Activated CD4-positive, CD25-positive, alpha-beta regulatory T cell treated with anti-CD3 and anti-CD28 coated beads, Interleukin-2, amount 50 U/mL, for 24 hours (primary cell): ENCODE results near the gene ZNF124.

Experiments used
- ATAC-seq, 2 donors: fragments of 150-1000 bp; cut with Tn5 transposase; one replicate each; pipeline ENCODE4 v1.10.0; 2021; ENCODE audit warnings: mild to moderate bottlenecking in 1 of 2, moderate library complexity in 1 of 2

The ZNF124 gene

GRCh38 chr1:247111700-247112478, 59.9 kb downstream of the ZNF124 start:
- peak; percentile 19 to 41 for ATAC-seq

GRCh38 chr1:247111259-247111699, 60.5 kb downstream of the ZNF124 start:
- peak; percentile 7 to 23 for ATAC-seq

GRCh38 chr1:247110627-247111258, 61.1 kb downstream of the ZNF124 start:
- peak; percentile 36 to 53 for ATAC-seq

GRCh38 chr1:247107694-247108093, 64.1 kb downstream of the ZNF124 start:
- ATAC-seq, result no peak

- no peak for ATAC-seq
Measured at GRCh38 chr1:247105966-247106365, 65.9 kb downstream of the ZNF124 start.
